Measurements from ENCODE around the gene TCEA2. TPM values are rescaled to one million over a fixed set of nuclear protein-coding genes. Genes with fewer than 3 reads are reported as not detected.

The TCEA2 gene
- total RNA-seq (2014; rRNA removed): 30.7 and 41.1 TPM in 2 replicates
- polyA plus RNA-seq (2012): 77.5 TPM

DNA sequence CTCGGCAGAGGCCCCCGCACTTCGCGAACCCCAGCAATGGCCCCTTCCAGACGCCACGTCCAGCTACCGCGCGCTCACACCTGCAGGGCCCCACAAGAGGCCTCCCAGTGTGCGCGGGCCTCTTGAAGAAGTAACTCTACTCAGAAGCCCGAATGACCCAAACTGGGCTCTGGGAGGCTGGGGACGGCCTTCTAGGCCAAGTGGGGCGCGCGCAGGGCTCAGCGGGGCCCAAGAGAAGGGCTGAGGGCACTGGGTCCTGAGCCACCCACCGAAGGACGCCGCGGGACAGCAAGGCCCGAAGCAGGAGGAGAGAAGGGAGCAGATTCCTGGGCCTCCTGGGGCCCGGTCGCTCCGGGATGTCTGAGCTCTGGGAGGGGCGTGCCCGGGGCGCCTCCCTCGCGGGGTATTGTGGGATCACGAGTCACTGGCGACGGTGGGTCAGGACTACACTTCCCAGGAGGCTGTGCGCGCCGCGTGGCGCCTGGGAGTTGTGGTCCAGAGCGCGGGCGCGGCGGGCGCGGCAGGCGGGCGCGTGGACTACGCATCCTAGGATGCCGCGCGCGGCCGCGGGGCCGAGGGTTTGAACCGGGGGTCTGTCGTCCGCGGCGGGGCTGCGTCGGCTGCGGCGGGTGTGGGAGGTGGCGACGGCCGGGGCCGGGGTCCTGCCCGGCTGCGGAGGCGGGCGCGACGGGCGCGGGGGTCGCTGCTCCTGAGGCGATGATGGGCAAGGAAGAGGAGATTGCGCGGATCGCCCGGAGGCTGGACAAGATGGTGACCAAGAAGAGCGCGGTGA, at the start of gene TCEA2:
TCEA2 (plus strand) TSS at position 603 of the 793 bp plus-strand sequence; CDS start at position 718, 115 bp downstream.
- DNase-seq (ENCODE audit: low read depth): peak; percentile 94

DNA sequence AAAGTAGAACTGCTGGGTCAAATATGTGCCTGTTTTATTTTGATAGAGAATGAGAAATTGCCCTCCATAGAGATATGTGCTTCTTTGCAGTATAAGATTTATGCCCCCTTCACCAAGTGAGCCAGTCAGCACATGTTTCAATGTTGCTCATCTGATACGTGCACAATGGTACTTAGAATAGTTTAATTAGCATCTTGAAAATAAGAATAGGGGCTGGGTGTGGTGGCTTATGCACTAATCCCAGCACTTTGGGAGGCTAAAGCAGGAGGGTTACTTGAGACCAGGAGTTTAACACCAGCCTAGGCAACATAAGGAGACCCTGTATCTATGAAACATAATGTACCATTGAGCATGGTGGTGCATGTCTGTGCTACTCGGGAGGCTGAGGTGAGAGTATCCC, 47.4 kb upstream of the TCEA2 start:
- DNase-seq (ENCODE audit: low read depth): no peak

DNA sequence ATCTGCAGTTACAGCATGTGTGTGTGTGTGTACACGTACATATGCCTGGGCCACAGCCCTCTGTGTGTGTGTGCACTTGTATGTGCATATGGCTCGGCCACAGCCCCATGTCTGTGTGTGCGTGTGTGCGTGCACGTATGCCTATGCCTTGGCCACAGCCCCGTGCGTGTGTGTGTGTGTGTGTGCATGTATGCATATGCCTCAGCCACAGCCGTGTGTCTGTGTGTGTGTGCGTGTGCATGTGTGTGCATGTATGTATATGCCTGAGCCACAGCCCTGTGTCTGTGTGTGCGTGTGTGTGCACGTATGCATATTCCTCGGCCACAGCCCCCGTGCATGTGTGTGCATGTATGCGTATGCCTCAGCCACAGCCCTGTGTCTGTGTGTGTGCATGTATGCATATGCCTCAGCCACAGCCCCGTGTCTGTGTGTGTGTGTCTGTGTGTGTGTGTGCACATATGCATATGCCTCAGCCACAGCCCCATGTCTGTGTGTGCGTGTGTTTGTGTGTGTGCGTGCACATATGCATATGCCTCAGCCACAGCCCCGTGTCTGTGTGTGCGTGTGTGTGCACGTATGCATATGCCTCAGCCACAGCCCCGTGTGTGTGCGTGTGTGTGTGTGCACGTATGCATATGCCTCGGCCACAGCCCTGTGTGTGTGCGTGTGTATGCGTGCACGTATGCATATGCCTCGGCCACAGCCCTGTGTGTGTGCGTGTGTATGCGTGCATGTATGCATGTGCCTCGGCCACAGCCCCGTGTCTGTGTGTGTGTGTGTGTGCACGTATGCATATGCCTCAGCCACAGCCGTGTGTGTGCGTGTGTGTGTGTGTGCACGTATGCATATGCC, 41.6 kb upstream of the TCEA2 start:
- no peak for DNase-seq (ENCODE audit: low read depth)

DNA sequence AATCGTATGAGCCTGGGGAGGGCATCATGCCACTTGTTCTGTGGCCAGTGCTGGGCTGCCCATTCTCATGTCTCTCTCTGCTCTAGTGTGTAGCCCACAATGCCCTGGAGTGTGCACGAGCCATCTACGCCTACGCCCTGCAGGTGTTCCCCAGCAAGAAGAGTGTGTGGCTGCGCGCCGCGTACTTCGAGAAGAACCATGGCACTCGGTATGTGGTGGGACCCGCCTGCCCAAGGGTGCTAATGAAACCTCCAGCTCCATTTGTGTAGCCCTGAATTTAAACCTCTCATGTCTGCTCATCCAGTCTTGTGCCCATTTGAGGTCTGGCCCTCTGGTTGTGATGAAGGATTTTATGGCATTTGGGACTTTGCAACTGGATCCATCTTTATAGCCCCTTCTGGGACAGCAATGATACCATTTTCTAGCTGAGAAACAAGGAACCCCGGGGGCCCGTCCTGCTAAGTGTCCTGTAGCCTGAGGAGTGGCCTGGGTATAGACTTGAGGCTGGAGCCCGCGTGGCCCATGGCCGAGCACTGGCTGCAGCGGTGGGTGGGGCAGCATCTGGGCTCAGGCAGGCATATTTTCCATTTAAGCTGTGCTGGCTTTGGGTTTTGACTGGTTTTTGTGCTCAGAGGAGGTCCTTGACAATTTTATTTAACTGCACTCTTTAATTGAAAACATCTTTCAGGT, 40.2 kb upstream of the TCEA2 start:
- DNase-seq (ENCODE audit: low read depth): no peak

DNA sequence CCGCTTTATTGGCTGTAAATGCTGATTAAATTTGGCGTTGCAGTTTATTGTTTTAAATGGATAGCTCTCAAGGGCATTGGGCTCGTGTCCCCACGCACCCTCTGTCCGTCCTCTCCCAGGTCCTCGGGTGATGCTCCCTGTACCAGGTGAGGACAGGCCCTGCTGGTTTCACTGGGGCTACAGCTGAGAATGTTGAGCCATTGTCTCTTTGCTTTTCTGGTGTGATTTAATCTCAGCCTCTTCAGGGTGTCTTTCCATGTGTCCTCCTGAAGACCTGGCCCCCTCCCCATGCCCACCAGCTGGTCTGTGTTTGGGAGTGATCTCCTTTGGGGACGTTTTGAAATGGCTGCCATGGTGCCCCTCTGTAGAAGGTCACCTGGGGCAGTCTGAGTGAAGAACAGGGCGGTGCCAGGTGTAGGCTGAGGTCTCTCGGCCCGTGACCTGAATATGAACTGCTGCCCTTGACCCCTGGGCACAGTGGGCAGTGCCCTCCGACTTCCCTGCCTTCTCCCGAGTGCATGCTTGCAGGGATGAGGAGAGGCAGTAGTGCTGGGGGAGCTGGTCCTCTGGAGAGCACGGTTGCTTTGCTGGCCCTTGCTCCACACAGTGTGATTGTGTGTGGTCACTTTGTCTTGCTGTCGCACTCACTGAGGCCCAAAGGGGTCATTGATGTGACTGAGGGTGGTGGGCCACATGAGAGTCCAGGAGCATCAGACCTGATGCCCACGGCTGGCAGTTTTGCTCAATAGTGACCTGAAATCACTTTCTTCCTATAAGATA, 39.4 kb upstream of the TCEA2 start:
- DNase-seq (ENCODE audit: low read depth): no peak

DNA sequence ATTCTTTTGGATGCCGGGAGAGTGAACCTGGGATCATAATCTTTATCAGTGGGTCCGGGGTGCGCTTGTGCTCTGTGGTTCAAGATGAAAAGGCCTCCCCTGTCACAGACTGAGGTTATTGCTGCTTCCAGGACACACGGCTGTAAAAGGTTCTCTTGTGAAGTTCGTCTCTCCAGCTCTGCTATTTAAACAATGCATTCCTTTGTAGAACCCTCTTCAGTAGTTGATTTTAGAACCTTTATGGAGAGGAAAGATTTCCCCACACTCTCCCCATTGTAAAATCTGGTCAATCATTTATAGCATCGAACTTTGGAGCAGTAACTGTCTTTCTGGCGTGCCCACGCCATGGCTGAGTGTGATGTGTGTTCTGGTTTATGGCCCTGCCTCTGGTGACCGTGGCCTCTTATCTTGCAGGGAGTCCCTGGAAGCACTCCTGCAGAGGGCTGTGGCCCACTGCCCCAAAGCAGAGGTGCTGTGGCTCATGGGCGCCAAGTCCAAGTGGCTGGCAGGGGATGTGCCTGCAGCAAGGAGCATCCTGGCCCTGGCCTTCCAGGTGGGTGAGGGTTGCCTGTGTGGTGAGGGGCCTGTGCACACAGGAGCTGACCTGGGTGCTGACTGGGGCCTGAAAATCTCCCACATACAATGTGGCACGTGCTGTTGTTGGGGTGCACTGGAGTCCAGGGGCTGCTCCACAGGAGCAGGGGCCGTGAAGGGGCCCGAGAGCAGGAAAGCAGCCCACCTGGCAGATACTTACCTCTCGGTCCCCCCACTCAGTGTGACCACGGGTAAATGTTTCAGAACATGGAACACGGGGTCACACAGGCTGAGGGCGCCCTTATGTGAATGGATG, 38.6 kb upstream of the TCEA2 start:
- DNase-seq (ENCODE audit: low read depth): no peak

DNA sequence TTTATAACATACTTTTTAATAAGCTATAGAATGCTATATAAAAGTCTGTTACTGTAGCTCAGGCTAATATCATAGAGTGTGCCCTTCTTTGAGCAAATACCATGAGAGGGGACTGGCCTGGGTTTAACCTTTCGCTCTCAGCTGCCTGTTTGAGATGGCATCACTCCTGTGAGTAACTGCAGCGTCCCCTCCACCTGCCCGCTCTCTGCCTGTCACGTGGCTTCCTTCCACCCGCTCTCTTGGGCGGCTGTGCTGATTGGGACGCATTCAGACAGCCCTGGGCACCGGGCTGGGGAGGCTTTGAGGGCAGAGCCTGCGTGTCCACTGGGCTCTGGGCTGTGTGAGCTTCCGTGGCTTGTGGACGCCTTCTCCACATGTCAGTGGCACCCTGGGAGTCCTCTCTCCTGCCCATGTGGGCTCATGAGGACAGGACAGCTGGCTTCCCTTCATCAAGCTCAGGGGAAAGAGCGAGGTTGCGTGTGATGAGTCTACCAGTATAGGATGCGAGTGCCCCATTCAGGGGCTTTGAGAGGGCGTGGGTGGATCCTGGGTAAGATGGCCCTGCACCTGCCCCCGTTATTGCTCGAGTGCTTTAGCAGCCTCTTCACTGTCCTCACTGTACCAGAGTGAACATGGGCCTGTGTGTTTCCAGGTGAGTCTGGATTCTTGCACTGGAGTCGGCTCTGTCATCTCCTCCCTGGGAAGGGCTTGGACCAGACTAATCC, 37.7 kb upstream of the TCEA2 start:
- no peak for DNase-seq (ENCODE audit: low read depth)

DNA sequence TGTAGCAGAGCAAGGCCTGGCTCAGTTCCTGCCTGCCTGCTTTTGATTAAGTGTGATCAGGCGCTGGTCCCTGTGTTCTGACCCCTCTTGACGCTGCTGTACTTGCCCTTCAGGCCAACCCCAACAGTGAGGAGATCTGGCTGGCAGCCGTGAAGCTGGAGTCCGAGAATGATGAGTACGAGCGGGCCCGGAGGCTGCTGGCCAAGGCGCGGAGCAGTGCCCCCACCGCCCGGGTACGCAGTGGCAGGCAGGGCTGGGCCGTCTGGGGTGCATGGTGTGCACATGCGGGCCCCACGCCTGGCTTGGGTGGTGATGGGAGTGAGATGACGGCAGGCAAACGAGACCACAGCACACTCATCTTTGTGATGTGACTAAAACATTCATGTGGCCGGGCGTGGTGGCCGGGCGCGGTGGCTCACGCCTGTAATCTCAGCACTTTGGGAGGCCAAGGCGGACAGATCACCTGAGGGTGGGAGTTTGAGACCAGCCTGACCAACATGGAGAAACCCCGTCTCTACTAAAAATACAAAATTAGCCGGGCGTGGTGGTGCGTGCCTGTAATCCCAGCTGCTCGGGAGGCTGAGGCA, 37.1 kb upstream of the TCEA2 start:
- DNase-seq (ENCODE audit: low read depth): no peak

DNA sequence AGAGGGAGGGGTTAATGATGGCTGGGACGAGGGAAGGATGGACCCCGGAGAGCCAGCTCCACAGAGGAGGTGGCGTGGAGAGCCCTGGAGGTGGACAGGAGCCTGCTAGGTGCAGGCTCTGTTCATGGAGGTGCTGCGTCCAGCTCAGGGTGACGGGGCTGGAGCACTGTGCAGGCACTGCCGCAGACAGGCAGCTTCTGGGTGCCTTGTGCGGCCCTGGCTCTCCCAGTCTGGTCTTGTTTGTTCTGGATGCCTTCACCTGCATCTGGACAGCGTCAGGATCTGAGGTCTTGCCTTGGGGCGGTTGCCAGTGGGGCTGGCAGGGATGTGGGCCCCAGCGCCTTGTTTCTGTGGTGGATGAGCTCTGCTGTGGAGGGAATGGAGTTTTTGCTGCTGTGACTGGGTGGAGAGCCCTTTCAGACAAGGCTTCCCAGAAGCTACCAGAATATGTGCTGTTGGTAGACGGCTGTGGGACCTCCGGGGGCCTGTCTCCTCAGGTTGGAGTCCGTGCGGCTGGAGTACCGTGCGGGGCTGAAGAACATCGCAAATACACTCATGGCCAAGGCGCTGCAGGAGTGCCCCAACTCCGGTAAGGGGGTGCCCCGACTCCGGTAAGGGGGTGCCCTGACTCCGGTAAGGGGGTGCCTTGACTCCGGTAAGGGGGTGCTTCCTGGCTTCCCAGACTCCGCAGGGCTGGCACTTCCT, 34.9 kb upstream of the TCEA2 start:
- no peak for DNase-seq (ENCODE audit: low read depth)

DNA sequence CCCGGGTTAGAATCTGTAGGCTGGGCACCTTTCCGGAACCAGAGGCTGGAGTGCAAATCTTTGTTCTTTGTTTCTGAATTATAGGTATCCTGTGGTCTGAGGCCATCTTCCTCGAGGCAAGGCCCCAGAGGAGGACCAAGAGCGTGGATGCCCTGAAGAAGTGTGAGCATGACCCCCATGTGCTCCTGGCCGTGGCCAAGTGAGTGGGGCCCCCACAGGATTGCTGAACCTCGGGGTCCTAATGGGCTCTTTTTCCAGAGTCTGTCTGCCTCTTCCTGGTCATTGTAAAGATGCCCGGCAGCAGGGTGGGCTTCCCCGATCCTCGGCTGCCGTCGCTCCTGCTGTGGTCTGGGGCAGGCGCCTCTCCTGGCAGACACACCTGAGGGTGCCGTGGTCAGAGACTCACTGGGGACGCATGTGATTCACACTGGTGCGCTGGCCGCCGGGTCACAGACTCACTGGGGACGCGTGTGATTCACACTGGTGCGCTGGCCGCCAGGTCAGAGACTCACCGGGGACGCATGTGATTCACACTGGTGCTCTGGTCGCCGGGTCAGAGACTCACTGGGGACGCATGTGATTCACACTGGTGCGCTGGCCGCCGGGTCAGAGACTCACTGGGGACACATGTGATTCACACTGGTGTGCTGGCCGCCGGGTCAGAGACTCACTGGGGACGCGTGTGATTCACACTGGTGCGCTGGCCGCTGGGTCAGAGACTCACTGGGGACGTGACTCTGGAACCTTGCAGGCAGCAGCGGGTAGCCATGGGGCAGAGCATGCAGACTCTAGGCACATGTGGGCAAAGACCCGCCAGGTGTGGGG, 33.5 kb upstream of the TCEA2 start:
- no peak for DNase-seq (ENCODE audit: low read depth)

DNA sequence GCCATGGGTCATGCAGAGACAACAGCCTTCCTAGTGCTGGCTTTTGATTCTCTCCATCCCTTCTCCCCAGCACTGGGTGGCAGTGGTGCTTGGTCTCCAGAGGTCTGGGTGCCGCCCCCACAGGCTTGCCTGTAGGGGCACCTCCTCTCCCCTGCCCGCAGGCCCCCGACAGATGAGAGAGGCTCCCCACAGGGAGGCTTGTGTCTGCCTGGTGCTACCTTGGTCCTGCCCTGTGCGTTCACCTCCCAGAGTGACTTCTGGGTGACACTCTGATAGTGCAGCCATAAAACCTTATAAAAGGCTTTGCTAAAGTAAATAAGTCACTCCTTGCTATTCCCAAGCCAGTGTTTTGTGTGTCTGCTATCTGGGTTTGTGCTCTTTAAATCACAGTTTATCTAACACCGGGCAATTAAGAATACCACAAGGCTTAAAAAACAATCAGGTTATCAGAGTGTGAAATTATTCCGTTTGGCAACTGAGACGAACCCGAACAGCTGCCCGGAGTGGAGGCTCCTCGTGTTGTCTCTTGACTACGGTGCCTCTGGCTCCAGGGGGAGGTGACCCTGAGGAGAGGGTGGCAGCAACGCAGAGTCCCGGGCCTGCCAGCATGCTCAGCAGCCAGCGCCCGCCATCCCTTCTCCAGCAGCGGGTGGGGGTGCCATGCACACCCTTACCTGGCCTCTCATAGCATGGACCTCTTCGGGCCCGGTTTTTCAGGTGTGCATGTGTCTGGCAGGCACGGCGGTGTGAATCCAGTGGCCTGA, 32.4 kb upstream of the TCEA2 start:
- no peak for DNase-seq (ENCODE audit: low read depth)

DNA sequence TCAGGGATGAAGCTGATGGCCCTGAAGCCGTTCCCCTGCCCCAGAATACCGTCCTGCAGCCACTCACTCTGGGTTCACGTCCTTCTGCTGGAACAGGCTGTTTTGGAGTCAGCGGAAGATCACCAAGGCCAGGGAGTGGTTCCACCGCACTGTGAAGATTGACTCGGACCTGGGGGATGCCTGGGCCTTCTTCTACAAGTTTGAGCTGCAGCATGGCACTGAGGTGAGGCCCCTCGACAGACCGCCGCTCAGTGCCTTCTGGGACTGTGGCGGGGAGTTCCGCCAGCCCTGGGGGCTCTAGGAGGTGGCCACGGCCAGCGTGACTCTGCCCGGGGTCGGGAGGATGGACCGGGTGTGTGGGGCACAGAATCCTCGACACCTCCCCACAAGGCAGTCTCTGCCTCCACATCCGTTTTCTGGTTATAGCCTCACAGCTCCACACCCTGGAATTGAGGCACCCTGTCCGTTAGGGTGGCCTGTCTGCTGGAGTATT, 31.1 kb upstream of the TCEA2 start:
- no peak for DNase-seq (ENCODE audit: low read depth)

DNA sequence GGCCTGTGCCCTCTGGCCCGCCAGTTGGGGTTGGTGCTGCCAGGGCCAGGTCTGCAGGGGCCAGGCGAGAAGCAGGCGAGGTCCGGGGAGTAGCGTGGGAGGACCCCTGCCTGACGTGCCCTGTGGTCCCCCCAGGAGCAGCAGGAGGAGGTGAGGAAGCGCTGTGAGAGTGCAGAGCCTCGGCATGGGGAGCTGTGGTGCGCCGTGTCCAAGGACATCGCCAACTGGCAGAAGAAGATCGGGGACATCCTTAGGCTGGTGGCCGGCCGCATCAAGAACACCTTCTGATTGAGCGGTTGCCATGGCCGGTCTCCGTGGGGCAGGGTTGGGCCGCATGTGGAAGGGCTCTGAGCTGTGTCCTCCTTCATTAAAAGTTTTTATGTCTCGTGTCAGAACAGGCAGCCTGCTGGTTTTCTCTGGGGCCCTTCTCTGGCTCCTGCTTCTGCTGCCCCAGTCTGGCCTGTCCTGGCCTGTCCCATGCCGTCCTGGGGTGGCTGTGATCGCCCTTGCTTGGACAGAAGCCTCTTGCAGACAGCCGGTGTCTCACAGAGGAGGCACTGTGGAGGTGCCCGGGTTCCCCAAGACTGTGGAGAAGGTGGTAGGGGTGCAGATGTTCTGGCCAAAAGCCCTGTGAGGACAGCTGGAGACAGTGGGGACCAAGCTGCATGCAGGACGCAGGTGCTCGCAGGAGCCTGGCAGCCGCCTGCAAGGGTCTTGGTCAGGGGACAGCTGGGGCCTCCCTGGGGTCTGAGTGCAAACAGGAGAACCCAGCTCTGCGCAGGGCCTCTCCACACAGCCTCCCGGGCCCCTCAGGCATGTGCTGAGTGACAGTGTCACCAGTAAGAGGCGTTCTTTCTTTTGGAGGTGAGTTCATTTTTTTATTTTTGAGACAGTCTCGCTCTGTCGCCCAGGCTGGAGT, 30.0 kb upstream of the TCEA2 start:
- DNase-seq (ENCODE audit: low read depth): no peak

DNA sequence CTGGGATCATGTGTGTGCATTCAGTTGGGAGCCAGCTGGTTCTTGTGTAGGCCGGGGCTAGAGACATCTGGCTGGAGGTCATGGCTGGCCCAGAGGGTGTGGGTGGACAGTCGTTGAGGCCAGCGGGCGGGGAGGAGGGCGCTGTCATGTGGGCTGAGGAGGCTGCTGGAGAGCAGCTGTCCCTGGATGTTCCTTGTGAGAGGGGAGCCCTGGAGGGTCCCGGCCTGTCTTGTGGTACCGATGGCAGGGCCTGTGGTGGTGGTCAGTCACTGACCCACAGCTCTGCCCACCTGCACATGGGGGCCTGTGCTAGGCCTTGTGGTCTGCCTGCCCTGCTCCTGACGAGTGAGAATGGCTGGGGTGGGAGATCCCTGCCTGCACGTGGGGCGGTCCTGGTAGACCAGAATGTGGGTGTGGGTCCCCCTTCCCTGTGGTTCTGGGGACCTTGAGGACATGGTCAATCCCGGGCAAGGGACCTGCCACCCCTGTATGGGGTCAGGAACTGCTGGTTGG, 29.0 kb upstream of the TCEA2 start:
- no peak for DNase-seq (ENCODE audit: low read depth)

All from LHCN-M2 (cell line).